GM19099 (cell line): ENCODE results near the gene NRGN.

Experiments used
- POLR2A ChIP-seq: IDR thresholded peaks from 3 replicates; pipeline ENCODE4 v1.6.1; 2011; ENCODE audit warnings: low read depth; ENCODE audit not compliant: insufficient read length; ENCODE audit errors: extremely low read depth

NRGN gene

GRCh38 chr11:124749912-124750311 lies 10.2 kb downstream of the NRGN start:
- TF ChIP-seq POLR2A = no peak

DNA sequence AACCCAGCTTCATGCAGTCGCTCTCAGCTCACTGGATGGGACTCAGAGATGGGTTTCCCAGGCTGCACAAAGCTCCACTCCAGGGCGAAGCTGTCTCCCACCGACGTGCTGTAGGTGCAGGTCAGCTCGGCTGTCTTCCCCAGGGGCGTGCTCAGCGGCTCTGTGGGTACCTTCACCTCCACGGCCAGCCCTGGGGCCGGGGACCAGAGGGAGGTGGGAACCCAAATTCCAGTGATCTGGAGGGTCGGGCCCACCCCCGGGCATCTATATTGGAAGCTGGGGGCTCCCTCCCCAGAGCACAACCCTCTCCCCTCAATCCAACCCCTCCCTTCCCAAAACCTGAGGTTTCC lies 11.6 kb downstream of the NRGN start:
- TF ChIP-seq POLR2A = no peak

GRCh38 chr11:124751741-124752470 lies 12.2 kb downstream of the NRGN start, which contains the start of gene VSIG2:
TSS of gene VSIG2 (minus strand) at chr11:124752255. CDS start at chr11:124752137, 118 bp downstream.
- TF ChIP-seq POLR2A = no peak

DNA sequence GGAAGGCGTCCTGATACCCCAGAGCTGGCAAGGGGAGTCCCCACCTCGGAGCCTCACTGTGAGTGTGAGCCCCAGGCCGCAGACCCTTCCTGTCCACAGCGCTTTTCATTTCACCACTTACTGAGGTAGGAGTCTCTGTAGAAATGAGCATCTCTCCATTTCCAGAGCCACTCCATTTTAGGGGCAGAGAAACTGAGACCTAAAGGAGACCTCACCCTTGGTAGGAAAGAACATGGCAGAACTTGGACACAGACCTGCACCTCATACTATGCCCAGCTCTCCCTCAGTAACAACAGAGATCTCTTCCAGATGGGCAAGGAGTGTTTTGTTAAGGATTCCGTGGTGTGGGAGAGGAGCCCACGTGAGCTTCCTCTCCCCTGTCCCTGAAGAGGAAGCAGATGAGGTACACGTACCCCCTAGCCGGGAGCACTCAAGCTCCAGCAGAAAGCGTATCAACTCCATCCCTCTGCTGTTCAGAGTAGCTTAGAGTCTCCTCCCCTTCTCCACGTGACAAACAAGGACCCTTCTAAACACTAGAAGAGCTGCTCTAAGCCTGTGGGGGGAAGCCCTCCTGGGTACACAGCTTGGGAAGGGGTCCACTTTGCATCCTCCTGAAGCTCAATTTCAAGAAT lies 12.8 kb downstream of the NRGN start:
- TF ChIP-seq POLR2A = no peak

GRCh38 chr11:124753205-124753604 lies 13.5 kb downstream of the NRGN start:
- TF ChIP-seq POLR2A = no peak

DNA sequence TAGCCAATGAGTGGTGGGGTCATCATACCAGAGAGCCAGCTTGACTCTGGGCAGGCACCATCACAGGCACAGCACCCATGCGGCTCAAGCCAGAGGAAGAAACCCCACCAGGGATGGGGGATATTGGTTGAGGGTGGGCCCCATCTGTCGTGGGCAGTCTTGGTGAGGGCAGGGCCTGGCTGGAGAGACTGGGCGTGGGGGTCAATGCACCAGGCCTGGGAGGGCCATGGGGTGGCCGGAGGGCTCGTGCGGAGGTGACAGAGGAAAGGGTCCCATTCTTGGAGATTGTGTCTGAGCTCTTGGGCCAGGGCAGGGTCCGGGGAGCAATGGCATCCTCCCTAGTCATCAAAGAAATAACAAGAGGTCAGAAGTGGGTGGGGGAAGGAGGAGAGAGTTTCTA lies 13.9 kb downstream of the NRGN start:
- no peak for TF ChIP-seq POLR2A

GRCh38 chr11:124754309-124754708 lies 14.6 kb downstream of the NRGN start:
- TF ChIP-seq POLR2A = no peak

DNA sequence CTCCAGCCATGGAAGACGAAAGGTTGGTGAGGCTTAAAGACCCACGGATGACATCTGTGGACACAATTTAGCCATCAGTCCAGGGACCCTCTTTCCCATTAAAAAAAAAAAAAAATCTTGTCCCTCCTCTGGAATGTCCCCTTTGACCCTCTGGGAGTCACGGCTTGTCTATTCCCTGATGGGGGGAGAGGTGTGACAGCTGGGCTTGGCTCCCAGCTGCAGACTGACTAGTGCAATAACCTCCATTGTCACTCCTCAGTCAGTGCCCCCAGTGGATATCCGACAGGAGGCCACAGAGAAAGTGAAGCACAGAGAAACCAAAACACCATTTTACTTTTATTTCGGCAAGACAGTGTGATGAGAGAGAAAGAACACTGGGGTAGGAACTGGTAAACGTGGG lies 15.0 kb downstream of the NRGN start:
- TF ChIP-seq POLR2A = no peak

DNA sequence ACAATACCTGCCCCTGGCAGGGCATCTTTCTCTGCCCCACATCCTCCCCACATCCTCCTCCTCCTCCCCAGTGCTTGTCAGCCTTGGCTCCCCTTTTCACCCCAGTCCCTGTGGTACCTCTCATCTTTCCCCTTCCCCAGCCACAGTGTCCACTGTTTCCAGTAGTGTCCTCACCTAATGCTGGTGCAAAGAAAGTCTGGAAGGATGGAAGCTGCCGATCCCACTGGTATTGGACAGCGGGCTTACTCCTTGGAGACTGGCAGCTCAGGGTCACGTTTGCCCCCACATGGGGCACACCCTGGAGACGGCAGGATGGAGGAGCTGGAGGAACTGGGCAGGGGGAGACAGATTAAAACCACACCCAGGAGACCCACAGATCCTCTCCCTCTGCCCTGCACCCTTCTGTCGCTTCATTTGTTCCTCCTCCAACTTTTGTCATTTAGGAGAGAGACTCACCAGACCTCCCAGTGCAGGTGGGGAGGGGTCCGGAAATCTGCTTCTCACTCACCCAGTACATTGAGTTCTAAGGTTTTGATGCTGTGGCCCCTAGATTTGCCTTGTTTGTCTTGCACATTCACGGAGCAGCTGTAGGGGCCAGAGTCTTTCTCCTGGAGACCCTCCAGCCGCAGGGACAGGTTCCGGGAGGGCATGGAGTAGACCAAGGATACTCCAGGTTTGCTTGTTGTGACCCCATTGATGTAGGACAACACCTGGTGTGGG lies 16.5 kb downstream of the NRGN start:
- TF ChIP-seq POLR2A = no peak

DNA sequence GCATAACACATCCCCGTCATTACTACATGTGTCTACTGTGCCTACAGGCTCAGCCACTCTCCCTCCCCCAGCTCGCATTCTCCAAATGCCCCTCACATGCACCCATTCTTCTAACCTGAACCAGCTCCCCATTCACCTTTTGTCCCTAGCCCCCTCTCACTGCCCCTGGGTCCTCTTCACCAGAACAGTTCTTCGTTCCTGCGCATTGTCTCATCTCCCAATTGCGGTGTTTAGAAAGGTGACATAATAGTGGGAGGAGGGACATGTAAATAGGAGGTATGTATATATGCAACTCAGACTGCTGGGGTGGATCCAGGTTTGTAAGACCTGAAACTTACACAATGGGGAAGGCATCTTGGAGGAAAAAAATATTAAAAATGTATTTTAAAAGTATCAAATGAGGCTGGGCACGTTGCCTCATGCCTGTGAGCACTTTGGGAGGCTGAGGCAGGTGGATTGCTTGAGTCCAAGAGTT lies 17.0 kb downstream of the NRGN start:
- no peak for TF ChIP-seq POLR2A

- TF ChIP-seq POLR2A = no peak
These were observed 17.6 kb downstream of the NRGN start for GRCh38 chr11:124757320-124757719.

GRCh38 chr11:124758355-124759265 lies 18.9 kb downstream of the NRGN start:
- TF ChIP-seq POLR2A = no peak

DNA sequence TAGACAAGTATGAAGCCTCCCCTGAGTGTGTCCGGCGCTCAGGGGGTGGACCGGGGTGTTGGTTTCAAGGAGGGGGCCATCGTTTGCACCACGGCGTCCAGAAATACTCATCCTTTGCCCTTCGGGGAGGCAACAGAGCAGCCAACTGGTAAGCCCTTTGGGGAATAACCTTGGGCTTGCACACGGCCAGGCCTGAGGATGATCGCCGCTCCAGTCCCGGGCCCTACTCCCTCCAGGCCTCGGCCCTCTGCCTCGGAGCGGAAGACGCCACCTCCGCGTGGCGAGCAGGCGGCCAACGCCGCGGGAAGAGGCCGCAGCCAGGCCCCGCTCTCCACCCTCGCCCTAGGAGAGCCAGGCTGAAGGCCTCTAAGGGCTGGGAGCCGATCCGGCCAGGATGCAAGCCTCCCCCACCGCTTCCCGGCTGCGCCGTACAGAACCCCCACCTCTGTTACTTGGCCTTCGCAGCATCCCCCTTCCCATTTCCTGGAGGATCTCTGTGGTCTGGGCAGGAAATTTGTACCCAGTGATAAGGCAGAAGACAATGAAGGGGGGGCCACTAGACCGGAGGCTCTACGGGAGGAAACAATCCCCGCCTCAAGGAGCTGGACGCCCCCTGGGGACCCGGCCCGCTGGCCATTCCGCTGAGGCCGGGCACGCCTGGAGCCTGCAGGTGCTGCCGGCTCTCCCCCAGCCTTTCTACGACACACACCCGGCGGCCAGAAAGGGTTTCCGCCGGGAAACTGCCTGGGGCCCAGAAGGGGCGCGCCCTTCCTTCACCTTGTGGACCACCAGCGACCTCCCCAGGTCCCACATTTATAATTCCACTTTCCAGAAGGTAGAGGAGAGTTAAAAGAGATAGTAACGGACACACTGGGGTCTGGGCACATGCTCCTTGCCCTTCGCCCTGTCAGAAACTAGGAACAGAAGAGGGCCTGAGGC lies 19.8 kb downstream of the NRGN start:
- no peak for TF ChIP-seq POLR2A

DNA sequence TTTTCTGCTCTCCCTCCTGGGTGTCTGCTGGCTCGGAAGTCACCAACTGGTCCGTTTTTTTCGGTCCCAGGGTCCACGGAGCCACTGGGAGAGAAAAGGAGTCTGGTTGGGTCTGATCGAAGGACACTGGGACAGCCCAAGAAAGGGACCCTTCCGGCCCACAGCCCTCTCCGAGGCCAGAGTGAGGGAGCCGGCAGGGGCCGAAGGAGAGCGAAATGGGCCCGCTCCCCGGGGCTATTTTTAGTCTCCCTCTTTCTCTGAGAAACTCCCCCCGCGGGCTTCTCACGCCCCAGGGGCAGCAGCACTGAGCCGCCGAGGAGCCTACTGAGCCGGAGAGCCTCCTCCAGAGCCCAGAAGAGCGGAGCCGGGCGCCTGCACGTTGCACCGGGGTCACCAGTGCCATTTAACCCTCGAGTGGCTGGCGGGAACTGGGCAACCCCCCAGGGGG lies 20.5 kb downstream of the NRGN start:
- TF ChIP-seq POLR2A = peak; percentile 52
